ENCODE results near the gene STAMBP.
A peak's percentile ranks its signal among the peaks of the same experiment; 100 is the strongest.
"Not testable (repeated sequence)": the region's sequence is repeated elsewhere in the genome, so short reads cannot be mapped to it uniquely, and the experiment has no call there.

The STAMBP gene

GRCh38 chr2:73828818-73829570 is at the start of gene STAMBP:
Gene STAMBP, plus strand, starts transcription at chr2:73828961. Its CDS starts 1,896 bp downstream, at chr2:73830857.
- DNase-seq, result peak; percentile 88 to 99 (median 95)

- peak; percentile 91 to 99 (median 98) for DNase-seq
These were observed 49.1 kb upstream of the STAMBP start, which contains the start of gene DUSP11 for GRCh38 chr2:73779467-73780236. Gene DUSP11, minus strand, starts transcription at chr2:73780103. Its CDS starts 129 bp downstream, at chr2:73779974.

- DNase-seq, result no peak
These were observed 48.6 kb upstream of the STAMBP start for GRCh38 chr2:73780237-73780582.

- DNase-seq, result not testable (repeated sequence)
These were observed 45.4 kb upstream of the STAMBP start for GRCh38 chr2:73783402-73783801.

- not testable (repeated sequence) for DNase-seq
These were observed 44.9 kb upstream of the STAMBP start, which contains the start of gene C2orf78 for GRCh38 chr2:73783883-73784282. Gene C2orf78, plus strand, starts transcription at chr2:73784183. Its CDS starts 127 bp downstream, at chr2:73784310.

- DNase-seq, result no peak
These were observed 16.9 kb upstream of the STAMBP start for GRCh38 chr2:73811878-73812277.

GRCh38 chr2:73812635-73813034 is 16.1 kb upstream of the STAMBP start:
- no peak for DNase-seq

GRCh38 chr2:73818296-73818695 is 10.5 kb upstream of the STAMBP start:
- no peak for DNase-seq

- no peak for DNase-seq
These were observed 7.5 kb upstream of the STAMBP start for GRCh38 chr2:73821227-73821626.

- DNase-seq, result no peak
These were observed 7.1 kb upstream of the STAMBP start for GRCh38 chr2:73821669-73822068.

GRCh38 chr2:73822276-73822675 is 6.5 kb upstream of the STAMBP start:
- DNase-seq, result no peak

GRCh38 chr2:73822991-73823390 is 5.8 kb upstream of the STAMBP start:
- no peak for DNase-seq

- no peak for DNase-seq
These were observed 5.3 kb upstream of the STAMBP start for GRCh38 chr2:73823416-73823815.

- DNase-seq, result peak; percentile 47 to 87 (median 48)
These were observed 4.7 kb upstream of the STAMBP start for GRCh38 chr2:73823916-73824523.

- no peak for DNase-seq
These were observed 3.4 kb upstream of the STAMBP start for GRCh38 chr2:73825408-73825807.

- DNase-seq, result peak in 2 of 3 experiments; percentile 1 to 18
These were observed 1.7 kb upstream of the STAMBP start for GRCh38 chr2:73827018-73827417.

GRCh38 chr2:73827660-73828388 is 937 bp upstream of the STAMBP start:
- DNase-seq, result no peak

GRCh38 chr2:73828389-73828817 is 358 bp upstream of the STAMBP start:
- no peak for DNase-seq

- DNase-seq, result no peak
These were observed 2.2 kb downstream of the STAMBP start for GRCh38 chr2:73830871-73831401.

- DNase-seq, result no peak
These were observed 4.2 kb downstream of the STAMBP start for GRCh38 chr2:73832930-73833329.

GRCh38 chr2:73836141-73836943 is 7.6 kb downstream of the STAMBP start:
- DNase-seq, result peak in 1 of 3 experiments; percentile 24
